HG03039 (cell line): ENCODE data around the gene ARFGEF3.
A peak's percentile ranks its signal among the peaks of the same experiment; 100 is the strongest.

Source experiments
- ATAC-seq: cut with Tn5 transposase; IDR thresholded peaks from one replicate; pipeline ENCODE4 v1.9.1; 2021; ENCODE audit warnings: mild to moderate bottlenecking, moderate library complexity; ENCODE audit not compliant: unreplicated experiment

The ARFGEF3 gene

GRCh38 chr6:138161088-138161337 is 726 bp upstream of the ARFGEF3 start:
- no peak for ATAC-seq

GRCh38 chr6:138162111-138162954 is 594 bp downstream of the ARFGEF3 start:
- peak; percentile 26 for ATAC-seq

GRCh38 chr6:138162955-138163575 is 1.3 kb downstream of the ARFGEF3 start:
- no peak for ATAC-seq

DNA sequence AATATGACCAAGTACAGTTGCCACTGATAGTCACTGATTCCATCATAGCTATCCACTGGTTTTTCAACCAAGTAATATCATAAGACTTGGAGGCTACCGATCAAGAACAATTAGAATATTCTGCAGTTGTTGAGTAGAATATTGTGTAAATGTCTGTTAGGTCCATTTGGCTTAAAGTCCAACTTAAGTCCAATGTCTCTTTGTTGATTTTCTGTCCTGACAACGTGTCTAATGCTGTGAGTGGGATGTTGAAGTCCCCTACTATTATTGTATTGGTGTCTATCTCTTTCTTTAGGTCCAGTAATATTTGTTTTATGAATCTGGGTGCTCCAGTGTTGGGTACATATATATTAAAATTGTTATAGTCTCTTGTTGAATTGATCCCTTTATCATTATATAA is 13.9 kb downstream of the ARFGEF3 start:
- ATAC-seq = no peak

GRCh38 chr6:138176652-138177232 is 15.0 kb downstream of the ARFGEF3 start:
- ATAC-seq = no peak

DNA sequence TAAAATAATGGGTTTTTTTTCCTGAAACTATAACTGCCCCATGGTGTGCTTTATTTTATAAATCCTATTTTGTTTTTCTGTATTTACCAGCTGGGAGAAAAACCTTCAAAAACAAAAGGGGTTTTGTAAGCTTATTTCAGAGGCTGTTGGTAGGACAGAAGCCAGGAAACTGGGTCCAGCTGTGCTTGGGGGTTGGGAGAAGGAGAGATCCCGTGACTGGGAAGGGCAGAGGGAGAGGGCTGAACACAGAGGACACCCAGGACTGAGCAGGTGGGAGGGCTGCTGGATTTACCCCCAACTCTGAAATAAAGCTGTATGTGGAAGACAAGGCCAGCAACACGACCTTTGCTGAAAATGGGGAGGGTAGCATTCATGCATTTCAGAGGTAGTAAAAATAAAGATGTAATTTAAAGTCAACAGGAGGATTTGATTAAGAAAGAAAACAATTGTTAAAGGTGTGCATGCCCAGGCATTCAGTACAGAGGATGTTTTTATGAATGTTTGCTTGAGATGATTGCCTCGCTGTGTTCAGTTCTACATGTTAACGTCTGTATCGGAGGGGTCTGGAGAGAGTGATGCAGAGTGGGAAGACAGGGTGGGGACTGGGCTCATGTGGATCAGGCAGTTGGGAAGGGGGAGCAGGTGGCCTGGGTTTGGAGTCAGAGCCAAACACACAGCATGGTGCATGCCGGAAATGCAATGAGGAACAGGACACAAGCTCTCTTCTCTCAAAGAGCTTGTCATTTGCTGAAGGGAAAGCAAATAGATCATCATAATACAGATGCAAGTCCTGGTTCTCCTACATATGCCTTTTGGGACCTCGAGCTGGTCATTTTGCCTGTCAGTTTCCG is 21.4 kb downstream of the ARFGEF3 start:
- ATAC-seq = no peak

DNA sequence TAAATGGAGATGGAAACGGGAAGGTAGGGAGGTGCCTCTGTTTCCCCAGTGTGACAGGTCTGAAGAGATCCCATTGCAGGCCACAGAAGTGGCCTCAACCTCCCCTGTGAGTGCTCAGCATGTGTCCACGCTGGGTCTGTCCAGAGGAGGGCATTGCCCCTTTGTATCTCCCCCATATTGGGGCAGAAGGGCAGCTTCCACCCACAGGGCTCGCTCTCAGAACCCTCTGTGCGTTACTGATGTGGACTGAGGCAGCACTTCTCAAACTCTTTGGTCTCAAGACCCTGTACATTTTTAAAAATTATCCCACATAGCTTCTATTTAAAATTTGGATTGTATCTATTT is 22.0 kb downstream of the ARFGEF3 start:
- ATAC-seq = no peak

- ATAC-seq = no peak
These were observed 22.5 kb downstream of the ARFGEF3 start for GRCh38 chr6:138184230-138184629.

DNA sequence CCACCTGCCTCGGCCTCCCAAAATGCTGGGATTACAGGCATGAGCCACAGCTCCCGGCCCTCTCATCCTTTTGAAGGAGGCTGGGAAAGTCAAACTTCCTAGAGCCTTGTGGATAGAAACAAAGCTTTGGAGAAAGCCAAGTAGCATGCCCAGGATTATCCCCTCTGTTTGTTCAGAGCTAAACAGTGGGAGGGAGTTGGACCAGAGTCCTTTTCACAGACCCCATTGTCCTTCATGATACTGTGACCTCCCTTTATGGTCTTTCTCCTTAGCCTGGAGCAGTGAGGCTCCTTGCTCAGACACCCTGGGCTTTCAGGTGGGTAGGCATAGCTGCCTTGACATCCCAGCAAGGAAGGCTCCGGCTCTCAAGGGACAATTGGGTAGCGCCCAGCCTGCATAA is 25.4 kb downstream of the ARFGEF3 start:
- no peak for ATAC-seq

DNA sequence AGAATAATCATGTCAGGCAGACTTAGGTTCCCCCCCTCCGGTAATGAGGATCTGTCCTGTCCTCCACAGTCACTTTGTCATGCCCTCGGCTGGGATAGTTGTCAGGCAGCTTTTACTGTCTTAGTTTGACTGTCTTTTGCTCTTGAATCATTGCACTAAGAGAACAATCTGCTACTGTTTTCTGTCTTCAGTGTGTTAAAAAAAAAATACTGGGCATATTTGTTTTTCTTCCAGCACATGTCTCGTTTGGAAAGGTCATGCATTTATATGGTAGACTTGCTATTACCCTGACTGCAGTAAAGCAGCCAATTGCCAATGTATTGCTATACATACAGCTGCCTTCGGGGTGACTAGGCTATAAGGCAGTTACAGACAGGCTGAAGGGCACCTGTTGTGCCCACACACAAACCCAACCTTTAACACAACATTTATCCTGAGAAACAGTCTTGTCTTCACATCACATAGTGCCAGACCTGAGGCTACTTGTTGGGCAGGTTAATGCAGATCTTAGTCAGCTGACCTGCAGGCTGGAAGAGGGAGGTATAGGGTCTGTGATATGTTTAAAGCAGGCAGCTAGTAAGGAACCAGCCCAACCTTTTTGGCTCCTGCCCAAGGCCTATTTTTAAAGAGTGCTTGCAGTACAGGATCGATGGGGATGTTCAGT is 26.7 kb downstream of the ARFGEF3 start:
- no peak for ATAC-seq

- ATAC-seq = no peak
These were observed 32.5 kb downstream of the ARFGEF3 start for GRCh38 chr6:138194287-138194686.

DNA sequence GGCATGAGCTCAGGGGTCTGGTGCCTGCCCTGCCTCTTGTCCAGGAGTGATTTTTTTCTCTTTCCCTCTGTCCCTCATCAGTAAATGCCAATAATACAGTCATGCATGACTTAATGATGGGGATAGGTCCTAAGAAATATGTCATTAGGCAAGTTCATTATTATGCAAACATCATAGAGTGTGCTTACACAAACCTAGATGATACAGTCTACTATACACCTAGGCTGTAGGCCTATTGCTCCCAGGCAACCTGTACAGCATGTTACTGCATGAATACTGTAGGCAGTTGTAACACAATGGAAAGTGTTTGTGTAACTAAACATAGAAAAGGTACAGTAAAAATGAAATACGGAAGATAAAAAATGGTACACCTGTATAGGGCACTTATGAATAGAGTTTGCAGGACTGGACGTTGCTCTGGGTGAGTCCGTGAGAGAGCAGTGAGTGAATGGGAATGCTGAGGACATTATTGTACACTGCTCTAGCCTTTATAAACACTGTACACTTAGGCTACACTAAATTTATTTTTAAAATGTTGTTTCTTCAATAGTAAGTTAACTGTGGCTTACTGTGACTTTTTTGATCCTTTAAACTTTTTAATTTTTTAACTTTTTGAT is 34.5 kb downstream of the ARFGEF3 start:
- no peak for ATAC-seq

DNA sequence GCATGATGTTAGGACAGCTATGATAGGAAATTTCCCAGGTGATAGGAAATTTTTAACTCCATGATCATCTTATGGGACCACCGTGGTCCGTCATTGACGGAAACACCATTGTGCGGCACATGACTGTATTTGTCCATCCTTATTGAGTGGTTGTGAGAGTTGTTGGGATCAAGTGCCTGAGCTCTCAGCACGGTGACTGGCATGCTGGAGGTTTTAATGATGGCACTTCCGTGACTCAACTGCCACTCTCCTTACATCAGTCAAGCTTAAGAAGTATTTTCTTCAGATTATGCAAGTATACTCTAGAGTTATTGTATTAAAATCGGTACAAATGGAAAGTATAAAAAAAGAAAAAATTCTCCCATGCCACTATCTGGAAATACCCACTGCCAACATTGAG is 35.8 kb downstream of the ARFGEF3 start:
- ATAC-seq = no peak

DNA sequence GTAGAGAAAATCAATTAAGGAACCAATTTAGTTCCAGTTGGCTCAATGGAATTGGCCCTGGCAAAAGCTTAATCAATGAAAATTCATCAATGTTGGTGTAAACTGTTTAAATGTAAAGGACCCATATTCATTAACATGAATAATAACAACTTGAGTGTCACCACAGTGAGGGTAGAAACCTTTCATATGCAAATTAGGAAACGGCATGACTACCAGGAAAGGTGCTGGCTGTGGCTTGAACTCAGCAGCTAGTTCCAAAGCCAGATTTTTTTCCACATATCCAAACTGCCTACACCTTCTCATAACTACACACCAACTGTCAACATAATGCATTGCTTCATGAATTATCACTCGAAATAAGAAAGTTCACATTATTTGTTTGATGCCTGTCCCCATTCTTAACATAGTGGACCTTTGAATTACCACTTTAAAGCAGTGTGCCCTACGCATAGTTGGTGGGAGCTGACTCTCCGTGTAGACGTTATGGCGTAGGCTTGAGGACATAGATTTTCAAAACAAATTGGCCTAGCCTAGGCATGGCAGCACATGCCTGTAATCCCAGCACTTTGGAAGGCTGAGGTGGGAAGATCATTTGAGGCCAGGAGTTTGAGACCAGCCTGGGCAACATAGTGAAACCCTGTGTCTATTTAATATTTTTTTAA is 36.8 kb downstream of the ARFGEF3 start:
- ATAC-seq = no peak

DNA sequence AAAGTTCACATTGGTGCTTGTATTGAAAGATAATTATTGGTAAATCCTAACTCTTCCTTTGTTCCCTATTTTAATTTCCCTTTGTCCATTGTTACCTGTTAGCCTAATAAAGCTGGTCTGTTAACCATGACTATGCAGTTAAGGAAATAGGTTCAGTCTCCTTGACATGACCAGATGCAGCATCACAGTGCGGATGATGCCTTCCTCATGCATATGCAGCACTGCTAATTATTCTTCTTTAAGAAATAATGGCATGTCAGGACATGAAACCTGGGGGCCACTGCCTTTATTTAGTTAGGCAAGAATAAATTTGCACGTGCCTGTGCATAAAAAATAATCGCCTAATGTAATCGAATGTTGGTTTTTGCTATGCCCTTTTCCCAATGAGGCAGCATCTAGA is 40.1 kb downstream of the ARFGEF3 start:
- ATAC-seq = no peak

- ATAC-seq = no peak
These were observed 41.6 kb downstream of the ARFGEF3 start for GRCh38 chr6:138203315-138203714.

GRCh38 chr6:138204303-138204702 is 42.6 kb downstream of the ARFGEF3 start:
- no peak for ATAC-seq

DNA sequence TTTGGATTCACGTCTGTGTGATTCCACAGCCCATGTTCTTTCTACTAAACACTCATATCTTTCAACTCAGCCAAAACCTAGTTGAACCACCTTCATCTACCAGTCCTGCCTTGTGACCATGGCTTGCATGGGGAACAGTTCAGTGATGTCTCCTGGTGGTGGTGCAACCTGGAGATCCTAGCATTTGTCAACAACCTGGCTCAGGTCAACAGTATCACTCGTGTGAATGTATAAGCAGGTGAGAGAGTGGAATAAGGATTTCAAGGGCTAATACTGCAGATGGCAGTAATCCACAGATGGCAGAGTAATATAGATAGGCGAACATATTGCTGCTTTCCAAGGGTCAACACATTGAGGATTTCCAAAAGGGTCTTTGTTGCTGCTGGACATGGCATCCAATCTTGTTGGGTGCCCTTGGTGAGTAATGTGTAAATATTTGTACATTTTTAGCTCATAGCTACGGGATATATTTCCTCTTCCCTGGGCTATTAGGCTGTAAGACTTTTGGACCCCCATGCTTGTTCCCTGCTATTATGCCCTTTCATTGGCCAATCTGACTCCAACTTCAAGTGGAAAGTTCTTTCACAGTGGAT is 43.1 kb downstream of the ARFGEF3 start:
- ATAC-seq = no peak

- ATAC-seq = no peak
These were observed 43.8 kb downstream of the ARFGEF3 start for GRCh38 chr6:138205437-138206094.
